Measurements from ENCODE around the gene TFAM. TPM values are rescaled to one million over a fixed set of nuclear protein-coding genes. Genes with fewer than 3 reads are reported as not detected.

Gene TFAM
- total and polyA plus RNA-seq, 2 donors, result 15.0 to 69.9 TPM

- no peaks in the 10 kb centered on the region for H3K9me3 ChIP-seq (ENCODE audit: control insufficient read depth in 2 of 2, insufficient read depth in 1 of 2, low read length in 1 of 2)
- no peak overlapping the region for H3K27ac ChIP-seq (ENCODE audit: low read depth in 1 of 2, low read length in 1 of 2)
- no peak overlapping the region for H3K4me3 ChIP-seq (ENCODE audit: low read length in 2 of 2)
- no peaks in the 10 kb centered on the region for H3K36me3 ChIP-seq (ENCODE audit: control insufficient read depth in 2 of 2, insufficient read depth in 2 of 2, low read length in 1 of 2)
- no peak for DNase-seq (ENCODE audit: low read depth in 6 of 9, low spot score in 9 of 9)
- no peaks in the 10 kb centered on the region for H3K4me1 ChIP-seq (ENCODE audit: control insufficient read depth in 2 of 2, insufficient read depth in 2 of 2, low read length in 2 of 2)
- no peaks in the 10 kb centered on the region for H3K27me3 ChIP-seq (ENCODE audit: control insufficient read depth in 2 of 2, insufficient read depth in 1 of 2, low read length in 1 of 2)
- WGBS, result 99% methylated on average over 1 of the region's 1 CpG
Measured at GRCh38 chr10:58362027-58362789, 23.0 kb upstream of the TFAM start.

DNA sequence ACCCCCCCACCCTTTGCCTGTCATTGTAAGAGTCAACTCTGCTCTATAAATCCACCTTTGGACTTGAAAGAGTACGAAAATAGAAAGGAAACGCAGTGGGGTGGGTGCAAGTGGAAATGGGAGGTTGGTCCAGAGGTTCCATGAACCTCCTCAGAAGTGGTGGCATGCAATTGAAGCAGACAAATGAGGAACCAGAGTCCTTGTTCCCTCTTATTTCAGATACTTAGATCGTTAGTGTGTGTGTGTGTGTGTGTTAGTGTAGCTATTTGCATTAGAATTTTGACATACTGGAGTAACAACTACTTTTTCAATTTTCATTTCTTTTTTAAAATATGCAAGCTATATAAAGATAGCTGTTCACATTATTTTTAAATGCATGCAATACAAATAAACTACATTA lies 18.1 kb upstream of the TFAM start:
- no peaks in the 10 kb centered on the region for H3K36me3 ChIP-seq (ENCODE audit: control insufficient read depth in 2 of 2, insufficient read depth in 2 of 2, low read length in 1 of 2)
- H3K27me3 ChIP-seq (ENCODE audit: control insufficient read depth in 2 of 2, insufficient read depth in 1 of 2, low read length in 1 of 2), result no peaks in the 10 kb centered on the region
- H3K4me3 ChIP-seq (ENCODE audit: low read length in 2 of 2), result no peak overlapping the region
- WGBS, result 93% methylated on average over 3 of the region's 3 CpGs
- no peaks in the 10 kb centered on the region for H3K9me3 ChIP-seq (ENCODE audit: control insufficient read depth in 2 of 2, insufficient read depth in 1 of 2, low read length in 1 of 2)
- no peaks in the 10 kb centered on the region for H3K4me1 ChIP-seq (ENCODE audit: control insufficient read depth in 2 of 2, insufficient read depth in 2 of 2, low read length in 2 of 2)
- H3K27ac ChIP-seq (ENCODE audit: low read depth in 1 of 2, low read length in 1 of 2), result no peak overlapping the region
- no peak for DNase-seq (ENCODE audit: low read depth in 6 of 9, low spot score in 9 of 9)

DNA sequence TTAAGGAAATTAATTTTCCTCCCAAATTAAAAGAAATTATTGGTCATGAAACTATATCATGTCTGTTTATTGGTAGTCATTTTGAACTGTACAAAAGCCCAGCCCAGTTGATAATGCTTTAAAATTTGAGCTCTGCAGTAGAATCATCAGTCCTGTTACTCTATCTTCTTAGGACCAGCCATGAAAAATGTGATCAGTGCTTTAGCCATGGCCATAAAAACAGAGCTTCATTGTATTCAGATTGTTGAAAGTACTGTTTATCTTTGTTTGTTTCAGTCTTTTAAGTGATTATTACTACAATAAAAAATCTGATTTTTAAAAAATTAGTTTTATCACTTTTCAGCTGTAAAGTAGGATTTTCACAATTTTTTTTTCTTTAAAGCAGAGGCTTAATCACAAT lies 13.7 kb upstream of the TFAM start:
- H3K4me3 ChIP-seq (ENCODE audit: low read length in 2 of 2), result no peak overlapping the region
- no peaks in the 10 kb centered on the region for H3K36me3 ChIP-seq (ENCODE audit: control insufficient read depth in 2 of 2, insufficient read depth in 2 of 2, low read length in 1 of 2)
- H3K9me3 ChIP-seq (ENCODE audit: control insufficient read depth in 2 of 2, insufficient read depth in 1 of 2, low read length in 1 of 2), result no peaks in the 10 kb centered on the region
- H3K27me3 ChIP-seq (ENCODE audit: control insufficient read depth in 2 of 2, insufficient read depth in 1 of 2, low read length in 1 of 2), result no peaks in the 10 kb centered on the region
- H3K4me1 ChIP-seq (ENCODE audit: control insufficient read depth in 2 of 2, insufficient read depth in 2 of 2, low read length in 2 of 2), result no peaks in the 10 kb centered on the region
- DNase-seq (ENCODE audit: low read depth in 6 of 9, low spot score in 9 of 9), result no peak
- H3K27ac ChIP-seq (ENCODE audit: low read depth in 1 of 2, low read length in 1 of 2), result no peak overlapping the region

DNA sequence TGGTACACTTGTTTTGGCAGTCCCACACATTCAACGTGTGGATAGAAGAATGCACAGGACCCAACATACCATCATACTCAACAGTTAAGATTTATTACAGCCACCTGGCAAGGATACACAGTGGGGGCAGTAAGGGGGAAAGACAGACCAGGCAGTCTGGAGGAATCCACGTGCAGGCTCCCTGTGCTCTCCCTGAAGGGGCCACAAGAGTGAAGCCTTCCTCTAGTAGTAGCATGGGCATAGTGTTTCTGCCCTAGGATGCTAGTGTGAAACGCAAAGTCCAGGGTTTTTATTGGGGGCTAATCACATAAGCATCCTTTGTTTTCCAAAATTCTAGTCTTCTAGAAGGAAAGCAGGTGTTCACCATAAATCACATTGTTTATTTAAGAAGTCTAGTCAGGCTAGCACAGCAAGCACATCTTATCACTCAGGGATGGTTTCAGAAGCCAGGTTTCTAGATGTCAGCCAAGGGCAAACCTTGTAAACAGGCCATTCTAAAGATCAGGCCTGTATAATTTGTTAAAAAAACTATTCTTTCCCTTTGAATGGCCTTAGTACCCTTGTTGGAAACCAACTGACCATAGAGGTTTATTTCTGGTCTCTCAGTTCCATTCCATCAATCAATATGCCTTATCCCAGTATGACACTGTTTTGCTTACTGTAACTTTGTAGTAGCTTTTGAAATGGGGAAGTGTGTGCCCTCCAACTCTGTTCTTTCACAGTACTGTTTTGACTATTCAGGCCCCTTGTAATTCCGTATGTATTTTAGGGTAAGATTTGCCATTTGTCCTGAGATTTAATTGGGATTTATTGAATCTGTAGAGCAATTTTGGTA lies 12.4 kb upstream of the TFAM start:
- 89% methylated on average over 4 of the region's 4 CpGs for WGBS
- Histone ChIP-seq H3K36me3 (ENCODE audit: control insufficient read depth in 2 of 2, insufficient read depth in 2 of 2, low read length in 1 of 2) (no peaks in the 10 kb centered on the region), H3K9me3 (ENCODE audit: control insufficient read depth in 2 of 2, insufficient read depth in 1 of 2, low read length in 1 of 2) (no peaks in the 10 kb centered on the region), H3K27ac (ENCODE audit: low read depth in 1 of 2, low read length in 1 of 2) (no peak overlapping the region), H3K4me1 (ENCODE audit: control insufficient read depth in 2 of 2, insufficient read depth in 2 of 2, low read length in 2 of 2) (no peaks in the 10 kb centered on the region), H3K4me3 (ENCODE audit: low read length in 2 of 2) (no peak overlapping the region), H3K27me3 (ENCODE audit: control insufficient read depth in 2 of 2, insufficient read depth in 1 of 2, low read length in 1 of 2) (no peaks in the 10 kb centered on the region)
- no peak for DNase-seq (ENCODE audit: low read depth in 6 of 9, low spot score in 9 of 9)

- 95% methylated on average over 3 of the region's 3 CpGs for WGBS
- no peaks in the 10 kb centered on the region for H3K27me3 ChIP-seq (ENCODE audit: control insufficient read depth in 2 of 2, insufficient read depth in 1 of 2, low read length in 1 of 2)
- no peak overlapping the region for H3K27ac ChIP-seq (ENCODE audit: low read depth in 1 of 2, low read length in 1 of 2)
- no peak for DNase-seq (ENCODE audit: low read depth in 6 of 9, low spot score in 9 of 9)
- H3K4me1 ChIP-seq (ENCODE audit: control insufficient read depth in 2 of 2, insufficient read depth in 2 of 2, low read length in 2 of 2), result no peaks in the 10 kb centered on the region
- H3K4me3 ChIP-seq (ENCODE audit: low read length in 2 of 2), result no peak overlapping the region
- no peaks in the 10 kb centered on the region for H3K36me3 ChIP-seq (ENCODE audit: control insufficient read depth in 2 of 2, insufficient read depth in 2 of 2, low read length in 1 of 2)
- H3K9me3 ChIP-seq (ENCODE audit: control insufficient read depth in 2 of 2, insufficient read depth in 1 of 2, low read length in 1 of 2), result no peaks in the 10 kb centered on the region
Measured at GRCh38 chr10:58373442-58373827, 11.8 kb upstream of the TFAM start.

DNA sequence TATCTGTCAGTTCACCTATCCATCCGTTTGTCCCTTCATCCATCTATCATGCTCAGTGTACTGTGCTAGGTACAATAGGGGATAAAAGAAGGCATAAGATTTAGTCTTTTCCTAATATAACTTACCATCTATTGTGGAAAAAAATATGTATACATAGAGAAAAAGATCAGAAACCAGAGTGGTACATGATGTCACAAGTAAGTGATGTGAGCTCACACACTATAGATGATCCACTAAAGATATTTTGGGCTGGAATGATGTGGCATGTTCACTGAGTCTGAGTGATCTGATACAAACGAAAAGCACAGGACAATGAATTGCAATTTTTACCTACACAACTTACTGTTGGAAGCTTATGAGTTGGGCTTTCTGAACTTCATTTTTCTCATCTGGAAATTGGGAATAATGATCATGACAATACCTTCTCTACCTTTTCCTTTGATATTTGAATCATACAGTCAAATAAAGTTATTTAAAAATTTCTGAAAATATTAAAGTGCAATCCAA lies 2.7 kb upstream of the TFAM start:
- Histone ChIP-seq H3K4me3 (ENCODE audit: low read length in 2 of 2) (no peak overlapping the region), H3K4me1 (ENCODE audit: control insufficient read depth in 2 of 2, insufficient read depth in 2 of 2, low read length in 2 of 2) (peaks cover 14 to 17% of the 10 kb centered on the region in 2 donors), H3K27ac (ENCODE audit: low read depth in 1 of 2, low read length in 1 of 2) (no peak overlapping the region), H3K36me3 (ENCODE audit: control insufficient read depth in 2 of 2, insufficient read depth in 2 of 2, low read length in 1 of 2) (peaks cover 0 to 4% of the 10 kb centered on the region in 2 donors), H3K9me3 (ENCODE audit: control insufficient read depth in 2 of 2, insufficient read depth in 1 of 2, low read length in 1 of 2) (no peaks in the 10 kb centered on the region), H3K27me3 (ENCODE audit: control insufficient read depth in 2 of 2, insufficient read depth in 1 of 2, low read length in 1 of 2) (no peaks in the 10 kb centered on the region)
- 96% methylated on average over 2 of the region's 2 CpGs for WGBS
- DNase-seq (ENCODE audit: low read depth in 6 of 9, low spot score in 9 of 9), result no peak

GRCh38 chr10:58384095-58384494 lies 1.1 kb upstream of the TFAM start:
- Histone ChIP-seq H3K36me3 (ENCODE audit: control insufficient read depth in 2 of 2, insufficient read depth in 2 of 2, low read length in 1 of 2) (peaks cover 2 to 17% of the 10 kb centered on the region in 2 donors), H3K9me3 (ENCODE audit: control insufficient read depth in 2 of 2, insufficient read depth in 1 of 2, low read length in 1 of 2) (no peaks in the 10 kb centered on the region), H3K27me3 (ENCODE audit: control insufficient read depth in 2 of 2, insufficient read depth in 1 of 2, low read length in 1 of 2) (no peaks in the 10 kb centered on the region), H3K4me3 (ENCODE audit: low read length in 2 of 2) (peak overlapping the region in 1 of 2 donors; percentile 75), H3K27ac (ENCODE audit: low read depth in 1 of 2, low read length in 1 of 2) (peak overlapping the region in 1 of 2 donors; percentile 46), H3K4me1 (ENCODE audit: control insufficient read depth in 2 of 2, insufficient read depth in 2 of 2, low read length in 2 of 2) (peaks cover 14 to 17% of the 10 kb centered on the region in 2 donors)
- DNase-seq (ENCODE audit: low read depth in 6 of 9, low spot score in 9 of 9), result peak in 7 of 9 donors; percentile 4 to 57 (median 19)
- 9% methylated on average over 3 of the region's 3 CpGs for WGBS

GRCh38 chr10:58384544-58384998 lies 639 bp upstream of the TFAM start:
- WGBS, result under 1% methylated on average over 12 of the region's 12 CpGs

GRCh38 chr10:58385784-58386112 lies 538 bp downstream of the TFAM start:
- DNase-seq (ENCODE audit: low read depth in 6 of 9, low spot score in 9 of 9), result peak in 2 of 9 donors; percentile 7 to 8
- Histone ChIP-seq H3K27ac (ENCODE audit: low read depth in 1 of 2, low read length in 1 of 2) (peak overlapping the region; percentile 69 to 88), H3K4me3 (ENCODE audit: low read length in 2 of 2) (peak overlapping the region; percentile 75 to 91), H3K9me3 (ENCODE audit: control insufficient read depth in 2 of 2, insufficient read depth in 1 of 2, low read length in 1 of 2) (no peaks in the 10 kb centered on the region), H3K27me3 (ENCODE audit: control insufficient read depth in 2 of 2, insufficient read depth in 1 of 2, low read length in 1 of 2) (no peaks in the 10 kb centered on the region), H3K36me3 (ENCODE audit: control insufficient read depth in 2 of 2, insufficient read depth in 2 of 2, low read length in 1 of 2) (peaks cover 7 to 33% of the 10 kb centered on the region in 2 donors), H3K4me1 (ENCODE audit: control insufficient read depth in 2 of 2, insufficient read depth in 2 of 2, low read length in 2 of 2) (peaks cover 14 to 17% of the 10 kb centered on the region in 2 donors)
- WGBS, result under 1% methylated on average over 15 of the region's 15 CpGs

More at GRCh38 chr10:58384544-58384998, 639 bp upstream of the TFAM start:
- H3K4me1 ChIP-seq (ENCODE audit: control insufficient read depth in 2 of 2, insufficient read depth in 2 of 2, low read length in 2 of 2), result peaks cover 14 to 17% of the 10 kb centered on the region in 2 donors
- H3K27ac ChIP-seq (ENCODE audit: low read depth in 1 of 2, low read length in 1 of 2), result peak overlapping the region; percentile 46 to 89
- peaks cover 6 to 22% of the 10 kb centered on the region in 2 donors for H3K36me3 ChIP-seq (ENCODE audit: control insufficient read depth in 2 of 2, insufficient read depth in 2 of 2, low read length in 1 of 2)
- peak overlapping the region; percentile 75 to 91 for H3K4me3 ChIP-seq (ENCODE audit: low read length in 2 of 2)
- H3K9me3 ChIP-seq (ENCODE audit: control insufficient read depth in 2 of 2, insufficient read depth in 1 of 2, low read length in 1 of 2), result no peaks in the 10 kb centered on the region
- peak in 4 of 9 donors; percentile 7 to 59 (median 19) for DNase-seq (ENCODE audit: low read depth in 6 of 9, low spot score in 9 of 9)
- H3K27me3 ChIP-seq (ENCODE audit: control insufficient read depth in 2 of 2, insufficient read depth in 1 of 2, low read length in 1 of 2), result no peaks in the 10 kb centered on the region
